HEK293 (cell line): Measurements from ENCODE around the gene KIAA1328.

ENCODE experiments used
- CTCF ChIA-PET: fragments of 350-600 bp; formaldehyde crosslinking; extraction: SDS; loops from one replicate; lab custom pipeline; 2021; ENCODE audit warnings: antibody characterized with exemption; lab: Yijun Ruan, JAX
- POLR2A ChIA-PET: fragments of 300-600 bp; formaldehyde crosslinking; extraction: SDS; loops from one replicate; lab custom pipeline; 2020; ENCODE audit warnings: antibody characterized with exemption, inconsistent platforms; lab: Yijun Ruan, JAX
- H3K27ac ChIP-seq: fragments of 200-500 bp; sonication (Bioruptor generic); 2 replicates; pipeline ENCODE4 v1.5.1; 2014; ENCODE audit warnings: low read depth, low read length, control low read depth, inconsistent platforms; ENCODE audit errors: extremely low read depth
- H3K36me3 ChIP-seq, 2 experiments: fragments of 200-500 bp in 1 of 2; sonication (Bioruptor generic) in 1 of 2; 1 replicate in 1 of 2; 2 replicates in 1 of 2; pipeline ENCODE4 v1.5.1; 2014 to 2017; ENCODE audit warnings: inconsistent platforms in 2 of 2, low read length in 2 of 2; ENCODE audit not compliant: control insufficient read depth in 2 of 2, insufficient read depth in 1 of 2
- H3K4me1 ChIP-seq: fragments of 200-500 bp; sonication (Bioruptor generic); 2 replicates; pipeline ENCODE4 v1.5.1; 2014; ENCODE audit warnings: mild to moderate bottlenecking, low read length, inconsistent platforms; ENCODE audit not compliant: control insufficient read depth, insufficient read depth
- H3K4me3 ChIP-seq: 2 replicates; pipeline ENCODE4 v1.5.1; 2011; ENCODE audit warnings: low read depth, mild to moderate bottlenecking, control low read depth, low read length, moderate library complexity
- H3K9me3 ChIP-seq: fragments of 200-500 bp; sonication (Bioruptor generic); 2 replicates; pipeline ENCODE4 v1.5.1; 2014; ENCODE audit warnings: low read depth, low read length, inconsistent platforms; ENCODE audit not compliant: control insufficient read depth, insufficient read depth
- FEZF1 ChIP-seq: fragments of 450-650 bp; formaldehyde crosslinking; IDR thresholded peaks from 2 replicates; pipeline ENCODE4 v1.5.1; 2016; ENCODE audit warnings: missing biosample characterization, missing genetic modification characterization
- GLIS2 ChIP-seq: fragments of 450-650 bp; formaldehyde crosslinking; IDR thresholded peaks from 2 replicates; pipeline ENCODE4 v1.5.1; 2016; ENCODE audit warnings: missing biosample characterization, missing genetic modification characterization
- KLF1 ChIP-seq: fragments of 450-650 bp; formaldehyde crosslinking; IDR thresholded peaks from 2 replicates; pipeline ENCODE4 v1.5.1; 2016; ENCODE audit warnings: missing biosample characterization, missing genetic modification characterization
- PRDM1 ChIP-seq: fragments of 450-650 bp; formaldehyde crosslinking; IDR thresholded peaks from 2 replicates; pipeline ENCODE4; 2016; ENCODE audit warnings: missing biosample characterization, missing genetic modification characterization
- SP3 ChIP-seq: fragments of 450-650 bp; formaldehyde crosslinking; IDR thresholded peaks from 2 replicates; pipeline ENCODE4 v1.5.1; 2016; ENCODE audit warnings: missing biosample characterization, missing genetic modification characterization
- ZBTB17 ChIP-seq: fragments of 450-650 bp; formaldehyde crosslinking; IDR thresholded peaks from 2 replicates; pipeline ENCODE4 v1.5.1; 2016; ENCODE audit warnings: missing biosample characterization, missing genetic modification characterization
- ZBTB8A ChIP-seq: fragments of 450-650 bp; formaldehyde crosslinking; IDR thresholded peaks from 2 replicates; pipeline ENCODE4 v1.5.1; 2016; ENCODE audit warnings: missing biosample characterization, missing genetic modification characterization
- ZFHX2 ChIP-seq: fragments of 450-650 bp; formaldehyde crosslinking; conservative IDR thresholded peaks from 2 replicates; pipeline ENCODE4 v1.5.1; 2016; ENCODE audit warnings: missing biosample characterization, missing genetic modification characterization
- ZFP69B ChIP-seq: fragments of 450-650 bp; formaldehyde crosslinking; IDR thresholded peaks from 2 replicates; pipeline ENCODE4 v1.5.1; 2016; ENCODE audit warnings: missing biosample characterization, missing genetic modification characterization
- ZIC2 ChIP-seq: fragments of 450-650 bp; formaldehyde crosslinking; IDR thresholded peaks from 2 replicates; pipeline ENCODE4 v1.5.1; 2016; ENCODE audit warnings: missing biosample characterization, missing genetic modification characterization
- ZNF157 ChIP-seq: fragments of 450-650 bp; formaldehyde crosslinking; IDR thresholded peaks from 2 replicates; pipeline ENCODE4 v1.5.1; 2016; ENCODE audit warnings: missing biosample characterization, missing genetic modification characterization
- ZNF335 ChIP-seq: fragments of 450-650 bp; formaldehyde crosslinking; conservative IDR thresholded peaks from 2 replicates; pipeline ENCODE4 v1.5.1; 2016; ENCODE audit warnings: missing biosample characterization, missing genetic modification characterization
- ZNF341 ChIP-seq: fragments of 450-650 bp; formaldehyde crosslinking; IDR thresholded peaks from 2 replicates; pipeline ENCODE4; 2016; ENCODE audit warnings: low read depth, missing biosample characterization, missing genetic modification characterization
- ZNF37A ChIP-seq: fragments of 450-650 bp; IDR thresholded peaks from 2 replicates; pipeline ENCODE4 v1.5.1; 2018; ENCODE audit warnings: missing biosample characterization, missing genetic modification characterization
- ZNF394 ChIP-seq: fragments of 450-650 bp; formaldehyde crosslinking; IDR thresholded peaks from 2 replicates; pipeline ENCODE4 v1.5.1; 2016; ENCODE audit warnings: missing biosample characterization, missing genetic modification characterization, mild to moderate bottlenecking, moderate library complexity, borderline replicate concordance
- ZNF521 ChIP-seq: fragments of 450-650 bp; formaldehyde crosslinking; IDR thresholded peaks from 2 replicates; pipeline ENCODE4 v1.5.1; 2017; ENCODE audit warnings: missing biosample characterization, mild to moderate bottlenecking, missing genetic modification characterization
- ZNF530 ChIP-seq: fragments of 450-650 bp; formaldehyde crosslinking; IDR thresholded peaks from 2 replicates; pipeline ENCODE4 v1.5.1; 2016; ENCODE audit warnings: low read depth, missing biosample characterization, missing genetic modification characterization
- ZNF544 ChIP-seq: fragments of 450-650 bp; formaldehyde crosslinking; IDR thresholded peaks from 2 replicates; pipeline ENCODE4 v1.5.0; 2017; ENCODE audit warnings: missing biosample characterization, missing genetic modification characterization
- ZNF555 ChIP-seq: fragments of 450-650 bp; formaldehyde crosslinking; conservative IDR thresholded peaks from 2 replicates; pipeline ENCODE4 v1.5.1; 2017; ENCODE audit warnings: missing biosample characterization, mild to moderate bottlenecking, missing genetic modification characterization, inconsistent platforms
- ZNF561 ChIP-seq: fragments of 450-650 bp; IDR thresholded peaks from 2 replicates; pipeline ENCODE4 v1.5.1; 2018; ENCODE audit warnings: missing biosample characterization, missing genetic modification characterization, borderline replicate concordance
- ZNF600 ChIP-seq: fragments of 450-650 bp; formaldehyde crosslinking; IDR thresholded peaks from 2 replicates; pipeline ENCODE4 v1.5.1; 2016; ENCODE audit warnings: missing biosample characterization, missing genetic modification characterization
- ZNF692 ChIP-seq: fragments of 450-650 bp; formaldehyde crosslinking; IDR thresholded peaks from 2 replicates; pipeline ENCODE4 v1.5.1; 2016; ENCODE audit warnings: missing biosample characterization, missing genetic modification characterization
- ZNF830 ChIP-seq: fragments of 450-650 bp; IDR thresholded peaks from 2 replicates; pipeline ENCODE4 v1.5.0; 2018; ENCODE audit warnings: missing biosample characterization, missing genetic modification characterization, low read depth, mild to moderate bottlenecking, moderate library complexity
- TF ChIP-seq, protein P1 (sequence below): fragments of 450-650 bp; formaldehyde crosslinking; IDR thresholded peaks from 2 replicates; pipeline ENCODE4 v1.5.1; 2016; ENCODE audit warnings: missing biosample characterization, missing genetic modification characterization
- TF ChIP-seq, protein P2 (sequence below): fragments of 450-650 bp; formaldehyde crosslinking; IDR thresholded peaks from 2 replicates; pipeline ENCODE4 v1.5.1; 2017; ENCODE audit warnings: missing biosample characterization, missing genetic modification characterization
- TF ChIP-seq, protein P3 (sequence below): fragments of 450-650 bp; formaldehyde crosslinking; optimal IDR thresholded peaks from 2 replicates; pipeline ENCODE3; 2016; ENCODE audit warnings: missing biosample characterization, mild to moderate bottlenecking, missing genetic modification characterization
- TF ChIP-seq, protein P4 (sequence below): fragments of 450-650 bp; formaldehyde crosslinking; IDR thresholded peaks from 2 replicates; pipeline ENCODE4 v1.5.1; 2016; ENCODE audit warnings: missing biosample characterization, missing genetic modification characterization, borderline replicate concordance

Gene KIAA1328

DNA sequence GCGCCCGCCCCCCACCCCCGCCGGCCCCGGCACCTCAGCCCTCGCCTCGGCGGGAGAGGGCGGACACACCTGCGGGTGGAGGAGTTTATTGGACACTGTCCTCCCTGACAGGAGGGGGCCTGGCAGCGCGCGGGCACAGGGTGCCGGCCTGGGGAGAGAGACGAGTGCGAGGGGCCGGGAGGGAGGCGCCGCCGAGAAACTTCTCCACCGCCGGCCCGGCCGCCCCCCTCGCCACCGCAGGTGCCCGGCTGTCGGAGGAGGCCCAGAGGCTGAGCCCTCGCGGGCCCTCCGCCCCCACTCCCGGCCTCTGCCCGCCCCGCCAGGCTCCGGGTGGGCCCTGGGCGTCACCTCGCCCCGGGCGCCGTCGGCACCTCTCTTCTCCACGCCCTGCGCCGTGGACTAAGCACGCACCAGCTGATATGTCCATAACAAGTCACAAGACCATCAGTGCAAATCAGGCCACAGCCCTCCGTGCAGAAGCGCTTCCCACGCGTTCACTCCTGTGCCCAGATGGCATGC lies 425.4 kb downstream of the KIAA1328 start:
- H3K27ac ChIP-seq, result no peak overlapping the region
- ChIA-PET POLR2A (no interaction called here), CTCF (interaction anchor here (1.3 kb wide), 1 partner anchor 73 kb away, joined by 3 read pairs; no protein-coding TSS in a partner anchor)
- peak overlapping the region; percentile 38 for H3K4me3 ChIP-seq
- H3K36me3 ChIP-seq, result no peaks in the 10 kb centered on the region
- H3K4me1 ChIP-seq, result no peaks in the 10 kb centered on the region
- H3K9me3 ChIP-seq, result no peaks in the 10 kb centered on the region
- TF ChIP-seq ZNF394, result no peak
- peak; percentile 40; the same call in 1 of the 2 replicates for TF ChIP-seq KLF1 (tag by site-specific recombination)
- peak; percentile 55 for TF ChIP-seq ZFHX2
- peak; percentile 32; the same call in 1 of the 2 replicates for TF ChIP-seq SP3 (tag by site-specific recombination)
- TF ChIP-seq, protein P1, sequence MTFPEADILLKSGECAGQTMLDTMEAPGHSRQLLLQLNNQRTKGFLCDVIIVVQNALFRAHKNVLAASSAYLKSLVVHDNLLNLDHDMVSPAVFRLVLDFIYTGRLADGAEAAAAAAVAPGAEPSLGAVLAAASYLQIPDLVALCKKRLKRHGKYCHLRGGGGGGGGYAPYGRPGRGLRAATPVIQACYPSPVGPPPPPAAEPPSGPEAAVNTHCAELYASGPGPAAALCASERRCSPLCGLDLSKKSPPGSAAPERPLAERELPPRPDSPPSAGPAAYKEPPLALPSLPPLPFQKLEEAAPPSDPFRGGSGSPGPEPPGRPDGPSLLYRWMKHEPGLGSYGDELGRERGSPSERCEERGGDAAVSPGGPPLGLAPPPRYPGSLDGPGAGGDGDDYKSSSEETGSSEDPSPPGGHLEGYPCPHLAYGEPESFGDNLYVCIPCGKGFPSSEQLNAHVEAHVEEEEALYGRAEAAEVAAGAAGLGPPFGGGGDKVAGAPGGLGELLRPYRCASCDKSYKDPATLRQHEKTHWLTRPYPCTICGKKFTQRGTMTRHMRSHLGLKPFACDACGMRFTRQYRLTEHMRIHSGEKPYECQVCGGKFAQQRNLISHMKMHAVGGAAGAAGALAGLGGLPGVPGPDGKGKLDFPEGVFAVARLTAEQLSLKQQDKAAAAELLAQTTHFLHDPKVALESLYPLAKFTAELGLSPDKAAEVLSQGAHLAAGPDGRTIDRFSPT, result no peak
- TF ChIP-seq ZBTB17 (tag by site-specific recombination), result 0 out of 2 replicates have a peak, but pooled peaks have one; percentile 24
- TF ChIP-seq ZNF555 (tag by site-specific recombination), result no peak
- 0 out of 2 replicates have a peak, but pooled peaks have one; percentile 30 for TF ChIP-seq ZNF600 (tag by site-specific recombination)
- no peak for TF ChIP-seq ZNF157
- TF ChIP-seq ZNF521 (tag by site-specific recombination), result no peak
- TF ChIP-seq ZNF544 (tag by site-specific recombination), result no peak
- TF ChIP-seq ZNF692, result no peak
- no peak for TF ChIP-seq FEZF1
- TF ChIP-seq ZNF561, result no peak
- no peak for TF ChIP-seq ZNF341 (tag by site-specific recombination)
- 0 out of 2 replicates have a peak, but pooled peaks have one; percentile 17 for TF ChIP-seq ZIC2 (tag by site-specific recombination)
- TF ChIP-seq, protein P2, sequence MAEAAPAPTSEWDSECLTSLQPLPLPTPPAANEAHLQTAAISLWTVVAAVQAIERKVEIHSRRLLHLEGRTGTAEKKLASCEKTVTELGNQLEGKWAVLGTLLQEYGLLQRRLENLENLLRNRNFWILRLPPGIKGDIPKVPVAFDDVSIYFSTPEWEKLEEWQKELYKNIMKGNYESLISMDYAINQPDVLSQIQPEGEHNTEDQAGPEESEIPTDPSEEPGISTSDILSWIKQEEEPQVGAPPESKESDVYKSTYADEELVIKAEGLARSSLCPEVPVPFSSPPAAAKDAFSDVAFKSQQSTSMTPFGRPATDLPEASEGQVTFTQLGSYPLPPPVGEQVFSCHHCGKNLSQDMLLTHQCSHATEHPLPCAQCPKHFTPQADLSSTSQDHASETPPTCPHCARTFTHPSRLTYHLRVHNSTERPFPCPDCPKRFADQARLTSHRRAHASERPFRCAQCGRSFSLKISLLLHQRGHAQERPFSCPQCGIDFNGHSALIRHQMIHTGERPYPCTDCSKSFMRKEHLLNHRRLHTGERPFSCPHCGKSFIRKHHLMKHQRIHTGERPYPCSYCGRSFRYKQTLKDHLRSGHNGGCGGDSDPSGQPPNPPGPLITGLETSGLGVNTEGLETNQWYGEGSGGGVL (tag by site-specific recombination), result peak; percentile 35; the same call in 1 of the 2 replicates
- peak; percentile 41; the same call in 1 of the 2 replicates for TF ChIP-seq ZNF335 (tag by site-specific recombination)
- 0 out of 2 replicates have a peak, but pooled peaks have one; percentile 19 for TF ChIP-seq ZBTB8A (tag by site-specific recombination)
- no peak for TF ChIP-seq GLIS2 (tag by site-specific recombination)
- no peak for TF ChIP-seq ZNF37A
- TF ChIP-seq PRDM1 (tag by site-specific recombination), result no peak
- TF ChIP-seq, protein P3, sequence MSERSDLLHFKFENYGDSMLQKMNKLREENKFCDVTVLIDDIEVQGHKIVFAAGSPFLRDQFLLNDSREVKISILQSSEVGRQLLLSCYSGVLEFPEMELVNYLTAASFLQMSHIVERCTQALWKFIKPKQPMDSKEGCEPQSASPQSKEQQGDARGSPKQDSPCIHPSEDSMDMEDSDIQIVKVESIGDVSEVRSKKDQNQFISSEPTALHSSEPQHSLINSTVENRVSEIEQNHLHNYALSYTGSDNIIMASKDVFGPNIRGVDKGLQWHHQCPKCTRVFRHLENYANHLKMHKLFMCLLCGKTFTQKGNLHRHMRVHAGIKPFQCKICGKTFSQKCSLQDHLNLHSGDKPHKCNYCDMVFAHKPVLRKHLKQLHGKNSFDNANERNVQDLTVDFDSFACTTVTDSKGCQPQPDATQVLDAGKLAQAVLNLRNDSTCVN (tag by site-specific recombination), result peak; percentile 28
- TF ChIP-seq ZNF530 (tag by site-specific recombination), result no peak
- TF ChIP-seq, protein P4, sequence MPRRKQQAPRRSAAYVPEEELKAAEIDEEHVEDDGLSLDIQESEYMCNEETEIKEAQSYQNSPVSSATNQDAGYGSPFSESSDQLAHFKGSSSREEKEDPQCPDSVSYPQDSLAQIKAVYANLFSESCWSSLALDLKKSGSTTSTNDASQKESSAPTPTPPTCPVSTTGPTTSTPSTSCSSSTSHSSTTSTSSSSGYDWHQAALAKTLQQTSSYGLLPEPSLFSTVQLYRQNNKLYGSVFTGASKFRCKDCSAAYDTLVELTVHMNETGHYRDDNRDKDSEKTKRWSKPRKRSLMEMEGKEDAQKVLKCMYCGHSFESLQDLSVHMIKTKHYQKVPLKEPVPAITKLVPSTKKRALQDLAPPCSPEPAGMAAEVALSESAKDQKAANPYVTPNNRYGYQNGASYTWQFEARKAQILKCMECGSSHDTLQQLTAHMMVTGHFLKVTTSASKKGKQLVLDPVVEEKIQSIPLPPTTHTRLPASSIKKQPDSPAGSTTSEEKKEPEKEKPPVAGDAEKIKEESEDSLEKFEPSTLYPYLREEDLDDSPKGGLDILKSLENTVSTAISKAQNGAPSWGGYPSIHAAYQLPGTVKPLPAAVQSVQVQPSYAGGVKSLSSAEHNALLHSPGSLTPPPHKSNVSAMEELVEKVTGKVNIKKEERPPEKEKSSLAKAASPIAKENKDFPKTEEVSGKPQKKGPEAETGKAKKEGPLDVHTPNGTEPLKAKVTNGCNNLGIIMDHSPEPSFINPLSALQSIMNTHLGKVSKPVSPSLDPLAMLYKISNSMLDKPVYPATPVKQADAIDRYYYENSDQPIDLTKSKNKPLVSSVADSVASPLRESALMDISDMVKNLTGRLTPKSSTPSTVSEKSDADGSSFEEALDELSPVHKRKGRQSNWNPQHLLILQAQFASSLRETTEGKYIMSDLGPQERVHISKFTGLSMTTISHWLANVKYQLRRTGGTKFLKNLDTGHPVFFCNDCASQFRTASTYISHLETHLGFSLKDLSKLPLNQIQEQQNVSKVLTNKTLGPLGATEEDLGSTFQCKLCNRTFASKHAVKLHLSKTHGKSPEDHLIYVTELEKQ (tag by site-specific recombination), result no peak
- TF ChIP-seq ZFP69B (tag by site-specific recombination), result no peak
- no peak for TF ChIP-seq ZNF830 (tag by site-specific recombination)
